ENCODE data around the gene KATNBL1. TPM values are rescaled to one million over a fixed set of nuclear protein-coding genes. Genes with fewer than 3 reads are reported as not detected.
A peak's percentile ranks its signal among the peaks of the same experiment; 100 is the strongest.

The KATNBL1 gene
- total RNA-seq, 1 experiment from 2014 or later, result 46.1 TPM

DNA sequence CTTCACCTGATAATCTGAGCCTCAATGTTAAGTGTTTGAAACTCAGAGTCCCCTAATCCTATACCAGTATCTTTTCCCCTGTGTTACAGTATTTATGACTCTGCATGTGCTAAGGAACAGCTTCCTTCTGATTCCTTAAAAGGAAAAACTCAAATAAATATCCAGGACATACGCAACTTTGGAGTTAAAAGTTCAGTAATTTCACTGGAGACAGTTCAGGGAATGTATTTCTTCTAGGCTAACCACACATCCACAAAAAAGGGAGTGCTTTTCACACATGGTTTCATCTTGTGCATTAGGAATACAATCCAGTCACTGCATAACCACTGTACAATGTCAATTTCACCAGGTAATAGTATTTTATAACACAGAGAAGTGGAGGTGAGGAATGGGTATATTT is 77.0 kb downstream of the KATNBL1 start:
- no peak for TF ChIP-seq POLR2AphosphoS5 (IDR thresholded peaks at IDR 0.05; ENCODE audit: low read depth, low read length)
- TF ChIP-seq, protein P1, sequence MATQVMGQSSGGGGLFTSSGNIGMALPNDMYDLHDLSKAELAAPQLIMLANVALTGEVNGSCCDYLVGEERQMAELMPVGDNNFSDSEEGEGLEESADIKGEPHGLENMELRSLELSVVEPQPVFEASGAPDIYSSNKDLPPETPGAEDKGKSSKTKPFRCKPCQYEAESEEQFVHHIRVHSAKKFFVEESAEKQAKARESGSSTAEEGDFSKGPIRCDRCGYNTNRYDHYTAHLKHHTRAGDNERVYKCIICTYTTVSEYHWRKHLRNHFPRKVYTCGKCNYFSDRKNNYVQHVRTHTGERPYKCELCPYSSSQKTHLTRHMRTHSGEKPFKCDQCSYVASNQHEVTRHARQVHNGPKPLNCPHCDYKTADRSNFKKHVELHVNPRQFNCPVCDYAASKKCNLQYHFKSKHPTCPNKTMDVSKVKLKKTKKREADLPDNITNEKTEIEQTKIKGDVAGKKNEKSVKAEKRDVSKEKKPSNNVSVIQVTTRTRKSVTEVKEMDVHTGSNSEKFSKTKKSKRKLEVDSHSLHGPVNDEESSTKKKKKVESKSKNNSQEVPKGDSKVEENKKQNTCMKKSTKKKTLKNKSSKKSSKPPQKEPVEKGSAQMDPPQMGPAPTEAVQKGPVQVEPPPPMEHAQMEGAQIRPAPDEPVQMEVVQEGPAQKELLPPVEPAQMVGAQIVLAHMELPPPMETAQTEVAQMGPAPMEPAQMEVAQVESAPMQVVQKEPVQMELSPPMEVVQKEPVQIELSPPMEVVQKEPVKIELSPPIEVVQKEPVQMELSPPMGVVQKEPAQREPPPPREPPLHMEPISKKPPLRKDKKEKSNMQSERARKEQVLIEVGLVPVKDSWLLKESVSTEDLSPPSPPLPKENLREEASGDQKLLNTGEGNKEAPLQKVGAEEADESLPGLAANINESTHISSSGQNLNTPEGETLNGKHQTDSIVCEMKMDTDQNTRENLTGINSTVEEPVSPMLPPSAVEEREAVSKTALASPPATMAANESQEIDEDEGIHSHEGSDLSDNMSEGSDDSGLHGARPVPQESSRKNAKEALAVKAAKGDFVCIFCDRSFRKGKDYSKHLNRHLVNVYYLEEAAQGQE (IDR thresholded peaks at IDR 0.05; ENCODE audit: insufficient read depth in 1 of 2, low read depth in 2 of 2, low read length in 1 of 2), result no peak
- TF ChIP-seq SIN3A (IDR thresholded peaks at IDR 0.05; ENCODE audit: borderline replicate concordance, insufficient read depth, low read depth, low read length), result no peak
- TF ChIP-seq, protein P2, sequence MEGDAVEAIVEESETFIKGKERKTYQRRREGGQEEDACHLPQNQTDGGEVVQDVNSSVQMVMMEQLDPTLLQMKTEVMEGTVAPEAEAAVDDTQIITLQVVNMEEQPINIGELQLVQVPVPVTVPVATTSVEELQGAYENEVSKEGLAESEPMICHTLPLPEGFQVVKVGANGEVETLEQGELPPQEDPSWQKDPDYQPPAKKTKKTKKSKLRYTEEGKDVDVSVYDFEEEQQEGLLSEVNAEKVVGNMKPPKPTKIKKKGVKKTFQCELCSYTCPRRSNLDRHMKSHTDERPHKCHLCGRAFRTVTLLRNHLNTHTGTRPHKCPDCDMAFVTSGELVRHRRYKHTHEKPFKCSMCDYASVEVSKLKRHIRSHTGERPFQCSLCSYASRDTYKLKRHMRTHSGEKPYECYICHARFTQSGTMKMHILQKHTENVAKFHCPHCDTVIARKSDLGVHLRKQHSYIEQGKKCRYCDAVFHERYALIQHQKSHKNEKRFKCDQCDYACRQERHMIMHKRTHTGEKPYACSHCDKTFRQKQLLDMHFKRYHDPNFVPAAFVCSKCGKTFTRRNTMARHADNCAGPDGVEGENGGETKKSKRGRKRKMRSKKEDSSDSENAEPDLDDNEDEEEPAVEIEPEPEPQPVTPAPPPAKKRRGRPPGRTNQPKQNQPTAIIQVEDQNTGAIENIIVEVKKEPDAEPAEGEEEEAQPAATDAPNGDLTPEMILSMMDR (IDR thresholded peaks at IDR 0.05), result no peak
- TF ChIP-seq TCF7L2 (IDR thresholded peaks at IDR 0.05; ENCODE audit: low read depth, low read length), result no peak
- no peak for ATAC-seq
- POLR2A ChIA-PET, result no interaction called here
- no TSS peak for BruUV-seq (replicated peaks)
- in situ Hi-C loops (cut with HindIII; ENCODE audit: low pct_unique_long_range_greater_than_20kb, low sequenced_read_pairs) (no loop called here), intact Hi-C loops (cut with micrococcal nuclease; ENCODE audit: unreplicated experiment) (no loop called here)
- H3K9me3 ChIP-seq (ENCODE audit: control insufficient read depth, insufficient read depth, low read depth, low read length), result no peaks in the 10 kb centered on the region
- H3K27ac ChIP-seq (ENCODE audit: low read length), result no peak overlapping the region
- H3K36me3 ChIP-seq (ENCODE audit: control insufficient read depth, insufficient read depth, low read length), result no peaks in the 10 kb centered on the region; the same call in 1 of the 2 replicates
- H3K4me3 ChIP-seq (ENCODE audit: low read depth in 2 of 2, low read length in 2 of 2), result no peak overlapping the region
- CTCF ChIA-PET, result no interaction called here
- no peaks in the 10 kb centered on the region for H3K4me1 ChIP-seq (ENCODE audit: control insufficient read depth, insufficient read depth, low read length)
- no peaks in the 10 kb centered on the region for H3K27me3 ChIP-seq (ENCODE audit: control insufficient read depth, insufficient read depth, low read length)
- no peak for DNase-seq (ENCODE audit: low read depth, low spot score)

DNA sequence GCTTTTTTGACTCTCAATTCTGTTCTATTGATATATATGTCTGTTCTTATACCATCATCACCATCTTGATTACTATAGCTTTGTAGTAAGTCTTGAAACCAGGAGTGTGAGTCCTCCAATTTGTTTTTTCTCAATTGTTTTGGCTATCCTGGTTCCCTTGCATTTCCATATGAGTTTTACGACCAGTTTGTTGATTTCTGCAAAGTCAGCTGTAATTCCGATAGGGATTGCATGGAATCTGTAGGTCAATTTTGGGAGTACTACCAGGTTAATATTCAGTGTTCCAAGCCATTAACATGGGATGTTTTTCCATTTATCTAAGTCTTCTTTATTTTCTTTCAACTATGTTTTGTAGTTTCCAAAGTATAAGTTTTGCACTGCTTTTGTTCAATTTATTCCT is 81.0 kb downstream of the KATNBL1 start:
- POLR2A ChIA-PET, result no interaction called here
- no peak overlapping the region for H3K27ac ChIP-seq (ENCODE audit: low read length)
- DNase-seq (ENCODE audit: low read depth, low spot score) (no peak), ATAC-seq (no peak)
- no peaks in the 10 kb centered on the region for H3K4me1 ChIP-seq (ENCODE audit: control insufficient read depth, insufficient read depth, low read length)
- no peaks in the 10 kb centered on the region for H3K36me3 ChIP-seq (ENCODE audit: control insufficient read depth, insufficient read depth, low read length)
- intact Hi-C loops (cut with micrococcal nuclease; ENCODE audit: unreplicated experiment) (no loop called here), in situ Hi-C loops (cut with HindIII; ENCODE audit: low pct_unique_long_range_greater_than_20kb, low sequenced_read_pairs) (no loop called here)
- H3K9me3 ChIP-seq (ENCODE audit: control insufficient read depth, insufficient read depth, low read depth, low read length), result no peaks in the 10 kb centered on the region
- BruUV-seq (replicated peaks), result TSS peak; percentile 18
- no peaks in the 10 kb centered on the region for H3K27me3 ChIP-seq (ENCODE audit: control insufficient read depth, insufficient read depth, low read length)
- CTCF ChIA-PET, result no interaction called here
- no peak overlapping the region for H3K4me3 ChIP-seq (ENCODE audit: low read depth in 2 of 2, low read length in 2 of 2)
- TF ChIP-seq, protein P1 (IDR thresholded peaks at IDR 0.05; ENCODE audit: insufficient read depth in 1 of 2, low read depth in 2 of 2, low read length in 1 of 2), result no peak
- TF ChIP-seq SIN3A (IDR thresholded peaks at IDR 0.05; ENCODE audit: borderline replicate concordance, insufficient read depth, low read depth, low read length) (no peak), POLR2AphosphoS5 (IDR thresholded peaks at IDR 0.05; ENCODE audit: low read depth, low read length) (no peak), TCF7L2 (IDR thresholded peaks at IDR 0.05; ENCODE audit: low read depth, low read length) (no peak)
- TF ChIP-seq, protein P2 (IDR thresholded peaks at IDR 0.05), result no peak

Data from Panc1 (cell line).